Gastroesophageal sphincter (tissue), 3 donors: ENCODE measurements around the gene EXOC4.

Experiments
- EP300 ChIP-seq: sonication (generic); formaldehyde crosslinking; IDR thresholded peaks from one replicate; pipeline ENCODE4 v1.6.1; 2017; ENCODE audit warnings: antibody characterized with exemption, mild to moderate bottlenecking
- POLR2A ChIP-seq, 2 donors: fragments of 450-650 bp; IDR thresholded peaks; one replicate each; pipeline ENCODE4 v1.6.1; 2017; ENCODE audit warnings: antibody characterized with exemption in 2 of 2, mild to moderate bottlenecking in 2 of 2, moderate library complexity in 1 of 2
- POLR2AphosphoS5 ChIP-seq: sonication (generic); formaldehyde crosslinking; IDR thresholded peaks from one replicate; pipeline ENCODE4 v1.6.1; 2017; ENCODE audit warnings: antibody characterized with exemption
- TF ChIP-seq, protein P1 (sequence below), 4 experiments: fragments of 200-600 bp in 2 of 4; fragments of 450-650 bp in 2 of 4; sonication (generic) in 1 of 4; IDR thresholded peaks; one replicate each; pipeline ENCODE4 v1.5.1; 2017 to 2019; ENCODE audit warnings: antibody characterized with exemption in 4 of 4, mild to moderate bottlenecking in 2 of 4, moderate library complexity in 2 of 4

DNA sequence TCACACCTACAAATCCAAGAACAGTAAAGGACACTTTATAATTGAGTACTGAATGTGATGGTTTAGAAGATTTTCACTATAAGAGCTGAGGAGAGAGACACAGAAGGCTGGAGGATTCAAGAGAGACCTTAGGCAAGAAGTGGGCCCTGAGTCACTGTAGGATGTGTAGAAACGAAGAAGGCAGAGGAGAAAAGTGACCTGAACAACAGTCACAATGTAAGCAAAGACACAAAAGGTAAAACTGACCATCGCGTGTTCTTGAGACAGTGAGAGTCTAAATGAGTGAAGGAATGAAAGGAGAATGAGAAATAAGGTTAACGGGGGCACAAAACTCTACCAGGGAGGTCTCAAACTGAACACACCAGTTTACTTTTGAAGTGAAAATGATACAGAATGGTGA lies 576.0 kb downstream of the EXOC4 start:
- TF ChIP-seq, protein P1, sequence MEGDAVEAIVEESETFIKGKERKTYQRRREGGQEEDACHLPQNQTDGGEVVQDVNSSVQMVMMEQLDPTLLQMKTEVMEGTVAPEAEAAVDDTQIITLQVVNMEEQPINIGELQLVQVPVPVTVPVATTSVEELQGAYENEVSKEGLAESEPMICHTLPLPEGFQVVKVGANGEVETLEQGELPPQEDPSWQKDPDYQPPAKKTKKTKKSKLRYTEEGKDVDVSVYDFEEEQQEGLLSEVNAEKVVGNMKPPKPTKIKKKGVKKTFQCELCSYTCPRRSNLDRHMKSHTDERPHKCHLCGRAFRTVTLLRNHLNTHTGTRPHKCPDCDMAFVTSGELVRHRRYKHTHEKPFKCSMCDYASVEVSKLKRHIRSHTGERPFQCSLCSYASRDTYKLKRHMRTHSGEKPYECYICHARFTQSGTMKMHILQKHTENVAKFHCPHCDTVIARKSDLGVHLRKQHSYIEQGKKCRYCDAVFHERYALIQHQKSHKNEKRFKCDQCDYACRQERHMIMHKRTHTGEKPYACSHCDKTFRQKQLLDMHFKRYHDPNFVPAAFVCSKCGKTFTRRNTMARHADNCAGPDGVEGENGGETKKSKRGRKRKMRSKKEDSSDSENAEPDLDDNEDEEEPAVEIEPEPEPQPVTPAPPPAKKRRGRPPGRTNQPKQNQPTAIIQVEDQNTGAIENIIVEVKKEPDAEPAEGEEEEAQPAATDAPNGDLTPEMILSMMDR (IDR thresholded peaks at IDR 0.05): no peak
- no peak for TF ChIP-seq POLR2A (IDR thresholded peaks at IDR 0.05)
- no peak for TF ChIP-seq POLR2AphosphoS5
- no peak for TF ChIP-seq EP300
